HG03097 (cell line): Measurements from ENCODE around the gene CTNNBL1.

Source experiments
- ATAC-seq: cut with Tn5 transposase; IDR thresholded peaks from one replicate; pipeline ENCODE4 v1.9.1; 2021; ENCODE audit not compliant: unreplicated experiment, low FRiP score

CTNNBL1 gene

DNA sequence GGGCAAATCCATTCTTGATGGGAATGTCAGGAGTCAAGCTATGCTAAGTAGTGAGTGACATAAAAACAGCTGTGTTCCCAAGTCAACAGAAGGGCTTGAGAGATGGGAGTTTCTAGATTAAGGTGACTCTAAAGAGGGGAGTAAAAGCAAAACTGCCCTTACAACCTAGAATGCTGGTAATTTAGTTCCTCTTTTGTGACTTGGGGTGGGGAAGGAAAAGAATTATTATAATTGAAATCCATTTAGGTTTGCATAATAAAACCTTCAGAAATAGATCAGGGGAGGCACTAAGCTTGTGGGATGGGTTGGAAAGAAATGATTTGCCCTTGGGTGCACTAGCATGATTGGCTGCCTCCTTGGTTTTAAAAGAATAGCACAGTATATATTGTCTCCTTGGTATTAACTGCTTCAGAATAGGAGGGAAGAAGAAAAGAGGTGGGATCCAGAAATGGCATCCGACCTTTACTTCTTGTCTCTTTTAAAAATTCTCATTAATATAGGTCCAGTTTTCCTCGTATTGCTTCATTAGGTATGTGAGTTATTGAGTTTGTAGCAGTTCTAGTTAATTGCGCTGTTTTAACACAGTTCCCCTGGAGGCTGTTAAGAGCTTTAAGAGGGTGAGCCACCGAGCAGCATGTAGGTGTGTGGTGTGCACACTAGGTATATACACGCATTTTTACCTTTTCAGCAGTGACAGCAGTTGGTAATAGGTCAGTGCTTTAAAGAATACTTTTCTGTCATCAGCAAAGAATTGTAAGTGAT lies 113.8 kb downstream of the CTNNBL1 start:
- no peak for ATAC-seq

- no peak for ATAC-seq
Measured at GRCh38 chr20:37808233-37809070, 114.6 kb downstream of the CTNNBL1 start.

DNA sequence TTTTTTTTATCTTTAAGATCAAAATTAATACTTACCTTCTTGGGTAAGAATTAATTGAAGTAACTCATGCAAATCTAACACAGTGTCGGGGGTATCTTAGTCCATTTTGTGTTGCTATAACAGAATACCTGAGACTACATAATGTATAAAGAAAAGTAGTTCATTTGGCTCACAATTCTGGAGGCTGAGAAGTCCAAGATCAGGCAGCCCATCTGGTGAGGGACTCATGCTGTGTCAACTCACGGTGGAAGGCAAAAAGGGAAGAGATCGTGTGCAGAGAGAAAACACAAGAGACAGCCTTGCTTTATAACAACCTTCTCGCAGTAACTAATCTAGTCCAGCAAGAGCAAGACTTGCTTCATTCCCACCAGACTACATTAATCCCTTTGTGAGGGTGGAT lies 116.2 kb downstream of the CTNNBL1 start:
- ATAC-seq = no peak

GRCh38 chr20:37816003-37816402 lies 122.2 kb downstream of the CTNNBL1 start:
- ATAC-seq = no peak

DNA sequence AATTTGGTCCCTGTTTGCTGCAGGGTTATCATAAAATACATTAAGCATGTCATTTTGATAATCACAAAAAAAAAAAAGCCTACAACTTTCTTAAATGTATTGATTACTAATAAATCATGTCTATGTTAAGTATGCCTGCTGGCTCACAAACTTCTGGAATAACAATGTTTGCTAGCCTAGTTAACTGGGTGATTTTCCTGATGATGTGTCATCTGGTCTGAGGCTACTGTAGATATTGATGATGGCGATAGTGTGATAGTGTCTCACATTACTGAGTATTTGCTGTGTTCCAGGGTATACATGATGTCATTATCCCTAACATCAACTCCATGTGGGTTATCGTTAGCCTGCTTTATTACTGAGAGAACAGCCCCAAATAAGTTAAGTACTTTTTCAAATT lies 122.9 kb downstream of the CTNNBL1 start:
- ATAC-seq = no peak

DNA sequence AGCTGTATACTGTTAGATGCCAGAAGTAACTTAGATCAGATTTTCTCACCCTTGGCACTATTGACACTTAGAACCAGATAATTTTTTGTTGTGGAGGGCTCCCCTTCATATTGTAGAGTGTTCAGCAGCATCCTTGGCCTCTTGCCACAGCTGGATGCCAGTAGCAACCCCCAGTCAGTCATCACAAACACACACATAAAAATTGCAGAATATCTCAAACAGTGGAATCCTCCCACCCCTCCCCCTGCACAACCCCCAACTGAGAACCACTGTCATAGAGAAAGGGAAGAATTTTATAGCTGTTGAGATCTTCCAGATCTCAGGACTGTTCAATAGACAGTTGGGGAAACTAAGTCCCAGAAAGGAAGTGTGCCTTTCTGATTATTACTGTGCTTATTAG lies 127.9 kb downstream of the CTNNBL1 start:
- no peak for ATAC-seq

- no peak for ATAC-seq
Measured at GRCh38 chr20:37822141-37822601, 128.3 kb downstream of the CTNNBL1 start.

GRCh38 chr20:37823296-37823980 lies 129.6 kb downstream of the CTNNBL1 start:
- ATAC-seq = no peak

DNA sequence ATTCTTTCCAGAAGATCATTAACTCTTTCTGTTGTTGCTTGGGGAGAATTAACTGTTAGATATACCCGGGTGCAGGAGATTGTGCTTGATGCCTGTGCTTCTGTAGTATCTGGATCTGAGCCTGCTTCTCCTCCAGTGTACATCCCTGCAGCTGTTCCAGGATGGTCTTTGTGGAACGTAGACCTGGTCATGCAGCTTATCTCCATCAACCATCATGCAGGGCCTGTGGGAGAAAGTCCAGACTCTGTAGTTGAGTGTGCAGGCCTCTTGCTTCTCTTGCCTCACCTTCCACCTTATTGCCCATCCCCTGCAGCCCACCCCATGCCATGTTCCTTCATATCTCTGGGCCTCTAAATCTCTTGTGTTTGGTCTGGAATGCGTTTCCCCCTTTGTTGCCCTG lies 133.8 kb downstream of the CTNNBL1 start:
- no peak for ATAC-seq

- ATAC-seq = no peak
Measured at GRCh38 chr20:37828684-37829083, 134.9 kb downstream of the CTNNBL1 start.

DNA sequence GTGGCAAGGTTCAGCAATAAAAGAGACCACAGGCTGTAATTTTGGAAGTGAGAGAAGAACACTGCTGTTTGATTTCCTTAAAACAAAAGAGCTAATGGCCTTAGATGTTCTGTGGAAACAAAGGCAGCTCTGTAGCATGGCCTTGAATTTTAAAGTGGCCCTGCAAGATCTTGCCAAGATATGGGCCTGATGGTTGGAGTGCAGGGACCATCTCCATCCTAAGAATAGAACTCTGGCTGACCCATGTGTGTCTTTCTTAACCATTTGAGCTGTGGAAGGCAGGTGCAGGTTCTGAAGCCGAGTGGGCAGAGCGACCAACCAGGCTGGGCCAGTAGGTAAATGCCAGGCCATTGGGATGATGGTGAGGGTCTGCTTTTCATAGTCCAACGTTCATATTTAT lies 135.3 kb downstream of the CTNNBL1 start:
- ATAC-seq = no peak

DNA sequence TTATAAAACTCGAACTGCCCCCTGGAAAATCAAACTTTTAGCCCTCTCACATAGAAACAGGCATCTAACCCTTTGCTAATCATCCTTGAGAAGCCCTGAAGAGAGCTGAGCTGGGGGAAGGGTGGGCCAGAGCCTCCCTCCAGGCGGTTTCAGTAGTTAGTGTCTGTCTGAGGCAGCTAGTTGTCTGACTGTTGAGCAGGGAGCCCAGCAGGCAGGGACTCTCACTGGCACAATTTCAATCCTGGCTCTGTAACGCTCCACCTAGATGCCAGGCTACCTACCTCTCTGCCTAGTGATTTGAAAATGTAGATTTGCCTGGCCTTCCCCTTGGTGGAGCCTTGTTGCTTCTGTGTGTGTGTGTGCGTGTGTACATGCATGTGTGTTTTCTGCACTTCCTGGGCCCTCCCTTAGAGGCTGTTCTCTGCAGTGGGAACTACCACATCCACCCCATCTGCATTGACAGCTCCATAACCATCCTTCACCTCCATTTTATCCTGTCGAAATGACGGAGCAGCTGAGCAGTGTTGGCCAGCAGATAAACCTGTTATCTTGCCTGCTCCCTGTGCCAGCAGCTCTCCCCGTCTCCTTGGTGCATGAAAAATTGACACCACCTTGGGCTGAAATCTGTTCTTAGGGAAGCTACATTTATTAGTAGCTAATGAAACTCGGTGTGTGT lies 139.5 kb downstream of the CTNNBL1 start:
- ATAC-seq = no peak

DNA sequence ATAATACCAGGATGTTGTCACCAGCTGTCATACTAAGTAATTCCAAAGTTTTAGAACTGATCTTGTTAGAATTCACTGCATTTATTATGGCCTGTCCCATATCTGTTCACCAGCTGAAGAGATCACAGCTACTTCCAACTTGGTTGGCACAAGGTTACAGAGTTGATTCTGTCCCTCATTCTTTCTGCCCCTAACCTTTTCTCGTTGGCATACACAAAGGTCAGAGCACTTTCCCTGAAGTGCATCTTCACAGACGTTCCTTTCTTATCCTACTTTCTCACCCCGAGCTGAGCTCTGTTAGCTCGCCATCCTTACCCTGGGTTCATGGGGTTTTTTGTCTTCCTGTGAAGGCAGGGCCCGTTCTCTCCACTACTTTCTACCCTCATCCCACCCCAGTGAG lies 143.1 kb downstream of the CTNNBL1 start:
- no peak for ATAC-seq

GRCh38 chr20:37837924-37838323 lies 144.1 kb downstream of the CTNNBL1 start:
- ATAC-seq = no peak

GRCh38 chr20:37838769-37839431 lies 145.1 kb downstream of the CTNNBL1 start:
- no peak for ATAC-seq

DNA sequence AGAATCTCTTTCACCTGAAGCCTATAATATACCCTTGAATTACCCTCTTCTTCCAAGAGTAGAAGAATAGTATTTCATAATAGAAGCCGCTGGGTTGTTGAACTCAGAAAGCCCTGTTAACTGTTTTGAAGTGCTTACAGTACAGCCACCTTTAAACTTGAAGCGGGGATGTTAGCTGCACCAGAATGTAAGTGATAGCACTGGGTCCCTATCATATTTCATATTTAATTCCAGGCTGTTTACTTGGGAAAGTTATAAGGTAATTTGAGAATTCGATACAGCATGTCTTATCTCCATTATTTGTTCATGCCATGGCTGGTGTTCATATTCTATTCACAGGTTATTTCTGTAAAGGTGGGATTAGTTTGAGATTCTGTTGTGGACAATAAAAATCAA lies 145.6 kb downstream of the CTNNBL1 start:
- no peak for ATAC-seq

DNA sequence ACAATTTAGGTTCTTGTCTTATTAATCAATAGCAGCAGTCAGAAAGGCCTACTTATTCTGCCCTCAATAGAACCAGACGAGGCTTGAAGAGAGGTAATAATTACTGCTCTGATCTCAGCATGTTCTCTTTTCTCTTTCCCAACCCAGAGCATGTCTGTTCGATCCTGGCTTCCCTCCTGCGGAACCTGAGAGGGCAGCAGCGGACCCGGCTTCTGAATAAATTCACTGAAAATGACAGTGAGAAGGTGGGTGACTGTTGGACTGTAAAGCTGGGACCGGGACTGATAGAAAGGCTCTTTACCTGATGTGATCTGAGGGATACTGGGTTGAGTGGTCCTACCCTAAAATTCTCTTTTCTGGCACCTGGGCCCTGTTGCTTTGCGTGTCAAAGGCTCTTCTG lies 146.1 kb downstream of the CTNNBL1 start:
- no peak for ATAC-seq

- ATAC-seq = no peak
Measured at GRCh38 chr20:37841389-37841788, 147.6 kb downstream of the CTNNBL1 start.

DNA sequence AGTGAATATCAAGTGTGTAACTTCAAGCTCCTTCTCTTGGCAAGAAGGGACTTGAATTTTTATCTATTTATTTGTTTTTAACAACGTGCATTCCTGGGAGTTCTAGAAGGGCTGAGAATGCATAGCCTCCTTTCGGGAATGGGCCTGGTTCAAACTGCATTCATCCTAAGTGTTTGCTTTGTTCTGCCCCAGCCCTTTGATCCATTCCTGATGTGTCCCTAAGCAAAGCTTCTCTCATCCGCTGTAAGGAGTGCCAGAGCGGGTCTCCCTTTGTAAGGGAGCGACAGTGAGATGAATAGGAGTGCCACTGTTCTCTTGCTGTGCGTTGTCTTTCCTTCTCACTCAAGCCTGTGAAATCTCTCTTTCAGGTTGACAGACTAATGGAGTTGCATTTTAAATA lies 148.1 kb downstream of the CTNNBL1 start:
- ATAC-seq = no peak

GRCh38 chr20:37845241-37845681 lies 151.4 kb downstream of the CTNNBL1 start:
- ATAC-seq = no peak
